Measurements from ENCODE around the gene SCD5.

The SCD5 gene

GRCh38 chr4:82587826-82588540 is 210.6 kb downstream of the SCD5 start:
- TF ChIP-seq FOXP2 (optimal IDR thresholded peaks at IDR 0.05; ENCODE audit: borderline replicate concordance, extremely low read depth, extremely low read length, insufficient read depth) (no peak), REST (IDR thresholded peaks at IDR 0.05; ENCODE audit: insufficient read depth in 1 of 2, low read depth in 2 of 2, low read length in 2 of 2) (no peak), POLR2AphosphoS5 (IDR thresholded peaks at IDR 0.05; ENCODE audit: low read depth, low read length) (no peak), SIN3A (IDR thresholded peaks at IDR 0.05; ENCODE audit: borderline replicate concordance, insufficient read depth, low read length) (no peak)

GRCh38 chr4:82585690-82586435 is 212.7 kb downstream of the SCD5 start:
- TF ChIP-seq FOXP2 (optimal IDR thresholded peaks at IDR 0.05; ENCODE audit: borderline replicate concordance, extremely low read depth, extremely low read length, insufficient read depth) (no peak), REST (IDR thresholded peaks at IDR 0.05; ENCODE audit: insufficient read depth in 1 of 2, low read depth in 2 of 2, low read length in 2 of 2) (no peak), POLR2AphosphoS5 (IDR thresholded peaks at IDR 0.05; ENCODE audit: low read depth, low read length) (no peak), TAF1 (IDR thresholded peaks at IDR 0.05; ENCODE audit: borderline replicate concordance, insufficient read depth, low read length) (no peak), SIN3A (IDR thresholded peaks at IDR 0.05; ENCODE audit: borderline replicate concordance, insufficient read depth, low read length) (no peak)

- no peak for TF ChIP-seq REST (IDR thresholded peaks at IDR 0.05; ENCODE audit: insufficient read depth in 1 of 2, low read depth in 2 of 2, low read length in 2 of 2)
- TF ChIP-seq POLR2AphosphoS5 (IDR thresholded peaks at IDR 0.05; ENCODE audit: low read depth, low read length): no peak
- no peak for TF ChIP-seq FOXP2 (optimal IDR thresholded peaks at IDR 0.05; ENCODE audit: borderline replicate concordance, extremely low read depth, extremely low read length, insufficient read depth)
- no peak for TF ChIP-seq TAF1 (IDR thresholded peaks at IDR 0.05; ENCODE audit: borderline replicate concordance, insufficient read depth, low read length)
- no peak for TF ChIP-seq SIN3A (IDR thresholded peaks at IDR 0.05; ENCODE audit: borderline replicate concordance, insufficient read depth, low read length)
These were observed 213.7 kb downstream of the SCD5 start for GRCh38 chr4:82584931-82585330.

- TF ChIP-seq TAF1 (IDR thresholded peaks at IDR 0.05; ENCODE audit: borderline replicate concordance, insufficient read depth, low read length): no peak
- no peak for TF ChIP-seq POLR2AphosphoS5 (IDR thresholded peaks at IDR 0.05; ENCODE audit: low read depth, low read length)
- TF ChIP-seq REST (IDR thresholded peaks at IDR 0.05; ENCODE audit: insufficient read depth in 1 of 2, low read depth in 2 of 2, low read length in 2 of 2): no peak
- TF ChIP-seq SIN3A (IDR thresholded peaks at IDR 0.05; ENCODE audit: borderline replicate concordance, insufficient read depth, low read length): no peak
These were observed 214.6 kb downstream of the SCD5 start for GRCh38 chr4:82583897-82584587.

Measured in PFSK-1 (cell line).